H1 (cell line): ENCODE results near the gene ANK3. TPM values are rescaled to one million over a fixed set of nuclear protein-coding genes. Genes with fewer than 3 reads are reported as not detected.

Source experiments
- CTCF ChIA-PET: fragments of 300-600 bp; sonication (Branson Sonifier 250); formaldehyde crosslinking; loops from one replicate; lab custom pipeline; 2021; ENCODE audit not compliant: partially characterized antibody; lab: Charles Lee
- POLR2A ChIA-PET: fragments of 300-600 bp; sonication (Branson Sonifier 250); formaldehyde crosslinking; loops from one replicate; lab custom pipeline; 2021; ENCODE audit warnings: inconsistent platforms; ENCODE audit not compliant: partially characterized antibody; lab: Charles Lee
- DNase-seq, 2 experiments: peaks; one replicate each; pipeline versions ENCODE4 v3.0.0 to v3.0.0-alpha.2; 2010 to 2022; ENCODE audit warnings: low spot score in 2 of 2, low read depth in 1 of 2, mixed read lengths in 1 of 2
- FAIRE-seq: peaks from 2 replicates; lab custom pipeline; 2011; peaks lifted over from hg19 to GRCh38; lab: Jason Lieb, UNC
- H2AFZ ChIP-seq: 2 replicates; pipeline ENCODE4 v1.8.1; 2012; ENCODE audit warnings: low read length, inconsistent platforms
- H2AK5ac ChIP-seq: 2 replicates; pipeline ENCODE4 v1.6.1; 2013; ENCODE audit warnings: low read depth, low read length
- H2BK120ac ChIP-seq: replicated peaks from 2 replicates; pipeline ENCODE3; 2013; ENCODE audit warnings: low read depth, low read length, inconsistent platforms
- H2BK12ac ChIP-seq: 2 replicates; pipeline ENCODE4 v1.6.1; 2013; ENCODE audit warnings: low read depth, low read length
- H2BK15ac ChIP-seq: 2 replicates; pipeline ENCODE4 v1.6.1; 2013; ENCODE audit warnings: low read length
- H2BK20ac ChIP-seq: 2 replicates; pipeline ENCODE4 v1.6.1; 2013; ENCODE audit warnings: low read length
- H2BK5ac ChIP-seq: 2 replicates; pipeline ENCODE4 v1.6.1; 2013; ENCODE audit warnings: low read depth, low read length
- H3K14ac ChIP-seq: 2 replicates; pipeline ENCODE4 v1.6.1; 2013; ENCODE audit warnings: inconsistent platforms; ENCODE audit not compliant: insufficient read length
- H3K18ac ChIP-seq: 2 replicates; pipeline ENCODE4 v1.6.1; 2013; ENCODE audit warnings: low read length; ENCODE audit errors: extremely low read depth
- H3K23ac ChIP-seq: 2 replicates; pipeline ENCODE4 v1.6.1; 2013; ENCODE audit warnings: inconsistent platforms; ENCODE audit not compliant: insufficient read length
- H3K23me2 ChIP-seq: 2 replicates; pipeline ENCODE4 v1.6.1; 2013; ENCODE audit warnings: low read depth, low read length
- H3K27ac ChIP-seq: 2 replicates; pipeline ENCODE4 v1.6.1; 2011; ENCODE audit warnings: low read depth, low read length, inconsistent platforms
- H3K27me3 ChIP-seq, 4 experiments: replicated peaks in 1 of 4; 1 replicate in 1 of 4; 2 replicates in 3 of 4; pipeline versions ENCODE4 v1.6.1 to v1.8.1; 2011 to 2013; ENCODE audit warnings: low read length in 3 of 4, mild to moderate bottlenecking in 3 of 4, inconsistent platforms in 2 of 4, mixed read lengths in 2 of 4, moderate library complexity in 1 of 4; ENCODE audit not compliant: control insufficient read depth in 3 of 4, insufficient read depth in 3 of 4; ENCODE audit errors: extremely low read depth in 1 of 4
- H3K36me3 ChIP-seq, 4 experiments: 2 replicates each; pipeline versions ENCODE4 v1.6.1 to v1.8.1; 2011 to 2013; ENCODE audit warnings: mild to moderate bottlenecking in 4 of 4, low read length in 3 of 4, moderate library complexity in 2 of 4, control low read depth in 1 of 4, inconsistent platforms in 1 of 4; ENCODE audit not compliant: insufficient read depth in 4 of 4, control insufficient read depth in 2 of 4
- H3K4ac ChIP-seq: replicated peaks from 2 replicates; pipeline ENCODE3; 2013; ENCODE audit warnings: low read length, low read depth, mixed read lengths, inconsistent platforms; ENCODE audit not compliant: insufficient read length
- H3K4me1 ChIP-seq, 4 experiments: replicated peaks in 1 of 4; 1 replicate in 1 of 4; 2 replicates in 3 of 4; pipeline versions ENCODE4 v1.6.1 to v1.8.1; 2011 to 2013; ENCODE audit warnings: low read length in 3 of 4, inconsistent platforms in 2 of 4, mixed read lengths in 1 of 4; ENCODE audit not compliant: insufficient read depth in 4 of 4, control insufficient read depth in 3 of 4
- H3K4me2 ChIP-seq, 2 experiments: 2 replicates each; pipeline versions ENCODE4 v1.6.1 to v1.8.1; 2011 to 2013; ENCODE audit warnings: low read depth in 2 of 2, low read length in 2 of 2, control low read depth in 1 of 2, inconsistent platforms in 1 of 2, mild to moderate bottlenecking in 1 of 2; ENCODE audit not compliant: insufficient read depth in 1 of 2
- H3K4me3 ChIP-seq, 4 experiments: fragments of 200-600, 300-600 bp in 1 of 4; sonication (generic), shearing (Covaris generic), sonication (Bioruptor Twin) in 1 of 4; 2 replicates each; pipeline versions ENCODE4 v1.5.1 to v1.8.1; 2011 to 2016; ENCODE audit warnings: low read length in 4 of 4, low read depth in 3 of 4, control low read depth in 2 of 4, inconsistent platforms in 2 of 4, mild to moderate bottlenecking in 2 of 4, mixed read lengths in 1 of 4, moderate library complexity in 1 of 4; ENCODE audit not compliant: insufficient read depth in 2 of 4; ENCODE audit errors: extremely low read depth in 1 of 4
- H3K56ac ChIP-seq: replicated peaks from 2 replicates; pipeline ENCODE3; 2013; ENCODE audit warnings: low read depth, mild to moderate bottlenecking, mixed read lengths, low read length, inconsistent platforms; ENCODE audit not compliant: insufficient read length
- H3K79me1 ChIP-seq: 2 replicates; pipeline ENCODE4 v1.6.1; 2013; ENCODE audit warnings: low read depth, low read length, control low read depth
- H3K79me2 ChIP-seq, 2 experiments: 2 replicates each; pipeline versions ENCODE4 v1.6.1 to v1.8.1; 2012 to 2013; ENCODE audit warnings: low read length in 2 of 2, mild to moderate bottlenecking in 2 of 2, inconsistent platforms in 1 of 2; ENCODE audit not compliant: insufficient read depth in 2 of 2, control insufficient read depth in 1 of 2
- H3K9ac ChIP-seq, 4 experiments: replicated peaks in 1 of 4; 1 replicate in 1 of 4; 2 replicates in 3 of 4; pipeline versions ENCODE4 v1.6.1 to v1.8.1; 2011 to 2013; ENCODE audit warnings: low read depth in 3 of 4, low read length in 3 of 4, control low read depth in 2 of 4, mild to moderate bottlenecking in 2 of 4, moderate library complexity in 2 of 4, inconsistent platforms in 1 of 4; ENCODE audit errors: extremely low read depth in 1 of 4
- H3K9me3 ChIP-seq, 2 experiments: 2 replicates each; pipeline versions ENCODE4 v1.6.1 to v1.8.1; 2012 to 2013; ENCODE audit warnings: mild to moderate bottlenecking in 2 of 2, moderate library complexity in 2 of 2, control low read depth in 1 of 2, inconsistent platforms in 1 of 2, low read depth in 1 of 2, low read length in 1 of 2, mixed read lengths in 1 of 2; ENCODE audit not compliant: insufficient read depth in 2 of 2
- H4K20me1 ChIP-seq, 2 experiments: replicated peaks in 1 of 2; 2 replicates each; pipeline versions ENCODE3 to v1.8.1; 2011 to 2013; ENCODE audit warnings: inconsistent platforms in 2 of 2, low read length in 2 of 2, mild to moderate bottlenecking in 1 of 2; ENCODE audit not compliant: insufficient read depth in 2 of 2, control insufficient read depth in 1 of 2
- H4K5ac ChIP-seq: 2 replicates; pipeline ENCODE4 v1.6.1; 2013; ENCODE audit warnings: low read length, low read depth, mixed read lengths, inconsistent platforms; ENCODE audit not compliant: insufficient read length
- H4K8ac ChIP-seq: 2 replicates; pipeline ENCODE4 v1.8.0; 2013; ENCODE audit warnings: mild to moderate bottlenecking, moderate library complexity, low read length, inconsistent platforms; ENCODE audit not compliant: insufficient read depth; ENCODE audit errors: extremely low read depth
- H4K91ac ChIP-seq: replicated peaks from 2 replicates; pipeline ENCODE3; 2013; ENCODE audit warnings: low read length, mixed read lengths, inconsistent platforms; ENCODE audit not compliant: insufficient read length
- YY1 ChIP-seq: IDR thresholded peaks from 2 replicates; pipeline ENCODE4 v1.6.1; 2011; ENCODE audit warnings: low read depth, mild to moderate bottlenecking, low read length
- WGBS, 2 experiments: shearing (Covaris generic) in 1 of 2; methylation state at CpG; one replicate each; pipeline versions ENCODE4 v1.1.6 to v1.1.7; 2013 to 2015; ENCODE audit warnings: low lambda C conversion rate in 2 of 2, mixed read lengths in 2 of 2, inconsistent platforms in 1 of 2, low coverage in 1 of 2, missing lambda C conversion rate in 1 of 2; ENCODE audit not compliant: insufficient replicate concordance in 2 of 2, insufficient coverage in 1 of 2, insufficient read length in 1 of 2; ENCODE audit errors: extremely low coverage in 1 of 2, missing lambda C conversion rate in 1 of 2; 5-methylcytosine and 5-hydroxymethylcytosine counted together
- polyA plus RNA-seq, 7 experiments: library from polyadenylated mRNA; depleted of rRNA in 3 of 7; stranded (reverse) in 5 of 7; unstranded in 2 of 7; fragments of >200 nt in 5 of 7; fragments of 200-250 nt in 2 of 7; gene quantifications; 1 replicate in 5 of 7; 2 replicates in 1 of 7; 4 replicates in 1 of 7; pipeline versions ENCODE4 v1.2.1 to v1.2.3, GENCODE V29; 2011 to 2013; ENCODE audit warnings: missing spikeins in 2 of 7, mixed read lengths in 2 of 7
- total RNA-seq: library from RNA; stranded (reverse); fragmentation: NEBNext Ultra II Directional; extraction: Animal tissue kit (Norgen Biotek cat#: 25700); gene quantifications from 2 replicates; pipeline ENCODE4 v1.2.1, GENCODE V29; 2021

ANK3 gene
- total and polyA plus RNA-seq, 2 of the 8 experiments (the other 6 are each of a cell fraction or from before 2014, with no cell fraction given), result 18.1 to 67.9 TPM

DNA sequence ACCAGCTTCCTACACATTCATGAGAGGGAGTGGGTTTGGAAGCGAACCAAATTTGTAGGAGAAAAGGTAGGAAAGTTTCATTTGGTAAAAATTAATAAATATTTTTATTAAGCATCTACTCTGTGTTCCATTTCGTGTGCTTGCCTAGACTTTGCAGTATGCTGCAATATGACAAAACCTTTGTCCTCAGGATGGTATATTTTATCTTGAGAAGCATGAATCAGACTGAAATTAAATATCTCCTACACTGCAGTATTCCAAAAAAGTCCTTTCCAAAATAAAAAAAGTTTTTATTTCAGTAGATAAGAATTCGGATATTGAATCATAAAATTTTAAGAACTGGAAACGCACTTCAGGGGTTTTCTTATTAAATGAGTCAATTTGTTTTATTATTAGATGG, 47.7 kb downstream of the ANK3 start:
- no peaks in the 10 kb centered on the region for H4K20me1 ChIP-seq
- H3K23ac ChIP-seq, result no peak overlapping the region
- no peaks in the 10 kb centered on the region for H3K36me3 ChIP-seq
- no peak for TF ChIP-seq YY1
- H3K18ac ChIP-seq, result no peak overlapping the region
- CTCF ChIA-PET, result no interaction called here
- no peak overlapping the region for H4K5ac ChIP-seq
- H3K9ac ChIP-seq, result no peak overlapping the region
- DNase-seq (no peak), FAIRE-seq (no peak)
- no peak overlapping the region for H3K4me3 ChIP-seq
- no peaks in the 10 kb centered on the region for H3K9me3 ChIP-seq
- no peak overlapping the region for H2BK120ac ChIP-seq
- H2BK5ac ChIP-seq, result no peak overlapping the region
- no peak overlapping the region for H3K14ac ChIP-seq
- H2AK5ac ChIP-seq, result no peak overlapping the region
- no peak overlapping the region for H3K56ac ChIP-seq
- no peaks in the 10 kb centered on the region for H3K23me2 ChIP-seq
- H3K27ac ChIP-seq, result no peak overlapping the region
- no peak overlapping the region for H2BK15ac ChIP-seq
- WGBS, 2 experiments, result 87% methylated on average over 4 of the region's 4 CpGs; no CpG with 5 or more reads in 1 of the 2 experiments
- no peak overlapping the region for H2BK20ac ChIP-seq
- no peak overlapping the region for H2BK12ac ChIP-seq
- no peak overlapping the region for H3K4me2 ChIP-seq
- no peak overlapping the region for H4K91ac ChIP-seq
- POLR2A ChIA-PET, result no interaction called here
- H4K8ac ChIP-seq, result no peak overlapping the region
- H3K27me3 ChIP-seq, result no peaks in the 10 kb centered on the region
- H3K4me1 ChIP-seq, result peaks cover 3 to 8% (median 6%) of the 10 kb centered on the region in 4 experiments; a peak in 4 of 7 replicates
- H3K79me1 ChIP-seq, result no peaks in the 10 kb centered on the region
- no peak overlapping the region for H3K4ac ChIP-seq
- H2AFZ ChIP-seq, result no peak overlapping the region
- no peaks in the 10 kb centered on the region for H3K79me2 ChIP-seq
